ENCODE results near the gene DNAJC18.

The DNAJC18 gene

DNA sequence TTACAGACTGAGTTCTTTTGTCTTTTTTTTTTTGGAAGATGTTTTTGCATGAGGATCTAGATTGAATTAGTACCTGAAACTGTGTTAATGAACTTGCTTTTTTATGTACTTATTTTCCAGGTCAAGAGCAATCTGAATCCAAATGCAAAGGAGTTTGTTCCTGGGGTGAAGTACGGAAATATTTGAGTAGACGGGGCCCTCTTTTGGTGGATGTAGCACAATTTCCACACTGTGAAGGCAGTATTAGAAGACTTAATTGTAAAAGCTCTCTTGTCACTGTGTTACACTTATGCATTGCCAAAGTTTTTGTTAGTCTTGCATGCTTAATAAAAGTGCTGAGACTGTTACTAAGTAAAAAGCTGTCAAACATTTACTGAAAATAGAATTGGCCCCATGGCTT, 70.7 kb downstream of the DNAJC18 start:
- DNase-seq (ENCODE audit: low read depth): peak; percentile 13

DNA sequence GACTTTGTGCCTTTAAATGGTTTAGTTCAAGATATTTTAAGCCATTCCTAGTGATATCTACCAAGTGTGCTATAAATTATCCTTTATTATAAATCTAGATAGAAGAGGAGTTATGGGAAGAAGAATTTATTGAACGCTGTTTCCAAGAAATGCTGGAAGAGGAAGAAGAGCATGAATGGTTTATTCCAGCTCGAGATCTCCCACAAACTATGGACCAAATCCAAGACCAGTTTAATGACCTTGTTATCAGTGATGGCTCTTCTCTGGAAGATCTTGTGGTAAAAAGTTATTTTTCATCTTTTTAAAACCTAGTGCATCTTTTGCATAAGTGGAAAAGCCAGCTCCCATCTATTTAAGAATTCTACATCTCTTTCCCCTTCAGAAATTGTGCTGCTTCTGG, 74.9 kb downstream of the DNAJC18 start:
- DNase-seq (ENCODE audit: low read depth): peak; percentile 65

DNA sequence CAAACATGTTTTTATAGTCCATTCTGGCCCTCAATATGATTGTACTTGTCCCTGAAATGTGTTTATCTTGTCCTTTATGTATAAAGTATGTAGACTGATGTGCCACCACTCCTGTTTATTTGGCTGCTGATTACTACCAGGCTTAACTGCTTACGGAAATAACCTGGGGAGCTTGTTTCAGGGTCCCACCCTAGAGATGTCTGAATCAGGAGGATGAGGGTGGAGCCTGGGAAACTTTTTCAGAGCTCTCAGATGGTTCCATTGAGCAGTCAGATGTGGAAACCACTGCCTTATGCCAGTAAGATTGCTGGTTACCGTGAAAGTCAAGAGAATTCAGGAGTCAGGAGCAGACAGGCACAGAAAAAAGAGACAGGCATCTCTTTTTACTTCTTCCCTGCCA, 75.4 kb downstream of the DNAJC18 start:
- peak; percentile 30 for DNase-seq (ENCODE audit: low read depth)

DNA sequence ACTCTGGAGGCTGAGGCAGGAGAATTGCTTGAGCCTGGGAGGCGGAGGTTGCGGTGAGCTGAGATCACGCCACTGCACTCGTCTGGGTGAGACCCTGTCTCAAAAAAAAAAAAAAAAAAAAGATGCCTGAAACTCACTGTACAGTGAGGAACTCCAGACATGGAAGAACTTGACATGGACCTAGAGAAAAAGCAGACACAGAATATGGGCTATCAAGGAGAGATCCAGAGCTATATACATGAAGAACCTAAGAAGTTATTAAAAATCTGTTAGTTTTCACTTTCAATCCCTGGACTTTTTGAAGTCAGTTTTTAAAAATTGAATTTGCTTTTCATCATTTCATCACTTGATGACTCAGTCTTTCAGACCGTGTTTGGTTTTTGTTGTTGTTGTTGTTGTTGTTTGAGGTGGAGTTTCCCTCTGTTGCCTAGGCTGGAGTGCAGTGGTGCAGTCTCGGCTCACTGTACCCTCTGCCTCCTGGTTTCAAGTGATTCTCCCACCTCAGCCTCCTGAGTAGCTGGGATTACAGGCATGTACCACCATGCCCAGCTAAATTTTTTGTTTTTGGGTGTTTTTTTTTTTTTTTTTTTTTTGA, 77.4 kb downstream of the DNAJC18 start:
- peak; percentile 20 for DNase-seq (ENCODE audit: low read depth)

DNA sequence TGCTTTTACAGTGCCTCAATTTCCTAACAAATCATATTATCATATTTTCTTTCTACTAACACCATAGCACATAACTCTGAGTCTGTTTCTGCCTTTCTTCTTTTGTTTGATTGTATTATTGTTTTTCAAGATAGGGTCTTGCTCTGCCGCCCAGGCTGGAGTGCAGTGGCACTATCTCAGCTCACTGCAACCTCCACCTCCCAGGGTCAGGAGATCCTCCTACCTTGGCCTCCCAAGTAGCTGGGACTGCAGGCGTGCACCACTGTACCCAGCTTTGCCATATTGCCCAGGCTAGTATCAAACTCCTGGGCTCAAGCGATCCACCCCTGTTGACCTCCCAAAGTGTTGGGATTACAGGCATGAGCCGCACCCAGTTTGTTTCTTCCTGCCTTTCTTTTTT, 78.9 kb downstream of the DNAJC18 start:
- DNase-seq (ENCODE audit: low read depth): no peak
